Activated CD8-positive, alpha-beta memory T cell treated with anti-CD3 and anti-CD28 coated beads, Interleukin-2, amount 50 U/mL, for 24 hours (primary cell): ENCODE results near the gene ULK3.

Source experiments
- DNase-seq: peaks from one replicate; pipeline ENCODE4 v3.0.0-alpha.2; 2020; ENCODE audit errors: extremely low read depth

The ULK3 gene

DNA sequence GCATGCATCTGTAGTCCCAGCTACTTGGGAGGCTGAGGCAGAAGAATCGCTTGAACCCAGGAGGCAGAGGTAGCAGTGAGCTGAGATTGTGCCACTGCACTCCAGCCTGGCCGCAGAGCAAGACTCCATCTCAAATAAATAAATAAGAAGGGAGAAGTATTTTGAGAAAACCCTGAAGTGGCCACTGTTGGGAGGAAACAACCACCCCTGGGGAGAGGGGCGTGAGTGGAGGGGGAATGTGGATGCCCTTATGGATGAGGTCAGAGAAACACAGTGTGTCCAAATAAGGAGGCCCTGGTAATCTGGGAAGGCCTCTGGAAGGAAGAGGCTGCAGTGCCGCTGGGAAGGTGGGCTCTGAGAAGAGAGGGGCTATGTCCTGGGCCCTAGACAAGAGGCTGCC is 20.7 kb downstream of the ULK3 start:
- DNase-seq: no peak

DNA sequence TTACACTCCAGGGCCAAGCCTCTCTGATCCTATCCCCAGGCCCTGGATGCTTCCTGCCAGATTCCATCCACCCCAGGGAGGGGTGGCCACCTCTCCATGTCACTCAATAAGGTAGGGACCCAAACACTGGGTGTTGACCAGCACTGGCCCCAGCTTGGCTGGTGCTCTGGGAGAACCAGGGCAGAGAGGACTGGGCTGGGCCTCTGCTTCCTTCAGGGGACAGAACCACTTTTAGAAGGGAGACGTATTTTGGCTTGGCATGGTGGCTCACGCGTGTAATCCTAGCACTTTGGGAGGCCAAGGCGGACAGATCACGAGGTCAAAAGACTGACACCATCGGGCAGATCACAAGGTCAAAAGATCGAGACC is 21.2 kb downstream of the ULK3 start:
- DNase-seq: no peak

DNA sequence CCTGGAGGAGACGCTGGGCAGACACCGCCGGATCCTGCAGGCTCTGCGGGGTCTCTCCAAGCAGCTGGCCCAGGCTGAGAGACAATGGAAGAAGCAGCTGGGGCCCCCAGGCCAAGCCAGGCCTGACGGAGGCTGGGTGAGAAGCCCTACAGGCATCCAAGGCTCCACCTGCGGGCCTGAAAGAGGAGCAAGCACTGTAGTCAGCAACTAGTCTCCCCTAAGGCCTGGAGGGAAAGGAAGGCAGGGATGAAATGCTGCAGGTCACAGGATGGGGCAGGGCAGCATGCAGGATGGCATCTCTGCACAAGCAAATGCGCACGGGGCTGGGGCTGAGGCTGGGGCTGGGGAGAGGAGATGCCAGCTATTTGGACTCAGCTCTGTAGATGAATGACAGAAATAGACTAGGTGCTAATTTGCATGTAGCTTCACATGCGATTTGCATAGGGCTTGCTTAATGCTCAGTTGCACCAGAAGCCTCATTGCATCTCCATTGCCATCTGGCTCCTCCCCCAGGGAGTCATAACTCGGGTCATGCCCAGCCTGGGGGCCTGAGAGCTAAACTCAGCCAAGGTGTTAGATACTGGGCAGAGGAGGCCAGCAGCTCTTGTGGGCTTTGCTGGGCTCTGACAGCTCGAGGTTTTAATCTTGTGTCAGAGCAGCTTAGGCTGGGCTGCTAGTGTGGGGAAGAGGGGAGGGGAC is 21.7 kb downstream of the ULK3 start:
- no peak for DNase-seq

DNA sequence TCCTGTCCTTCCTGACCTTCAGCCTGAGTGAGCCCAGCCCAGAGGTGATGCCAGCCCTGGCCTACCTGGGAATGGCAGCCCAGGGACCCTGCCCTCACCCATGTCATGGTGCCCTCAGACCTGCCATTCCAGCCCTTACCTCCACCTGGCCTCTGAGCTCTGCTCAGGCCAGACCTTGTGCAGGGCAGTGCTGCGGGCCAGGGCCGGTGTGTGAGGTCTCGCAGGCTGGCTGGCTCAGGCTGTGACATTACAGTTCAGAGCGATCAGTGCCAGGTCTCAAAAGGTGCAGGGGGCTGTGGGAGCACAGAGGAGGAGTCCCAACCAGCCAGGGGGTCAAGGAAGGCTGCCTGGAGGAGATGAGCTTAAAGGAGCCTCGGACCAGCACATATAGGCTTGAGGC is 22.9 kb downstream of the ULK3 start:
- no peak for DNase-seq

DNA sequence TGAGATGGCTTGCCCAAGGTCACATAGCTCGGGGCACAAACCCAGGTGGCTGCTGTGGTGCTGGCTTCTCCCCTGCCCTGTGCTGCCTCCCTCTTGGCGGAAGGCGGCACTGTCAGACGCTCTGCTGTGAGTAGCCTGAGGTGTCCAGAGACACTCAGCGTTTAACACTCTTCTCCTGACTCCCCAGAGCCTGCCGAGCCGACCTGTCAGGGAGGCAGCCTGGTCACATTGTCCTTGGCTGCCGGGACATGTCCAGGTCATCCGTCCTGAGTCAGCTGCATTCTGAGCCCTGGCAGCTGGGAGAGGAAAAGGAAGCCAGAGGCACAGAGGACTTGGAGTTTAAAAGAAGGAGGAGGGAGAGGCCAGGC is 25.6 kb downstream of the ULK3 start:
- no peak for DNase-seq

DNA sequence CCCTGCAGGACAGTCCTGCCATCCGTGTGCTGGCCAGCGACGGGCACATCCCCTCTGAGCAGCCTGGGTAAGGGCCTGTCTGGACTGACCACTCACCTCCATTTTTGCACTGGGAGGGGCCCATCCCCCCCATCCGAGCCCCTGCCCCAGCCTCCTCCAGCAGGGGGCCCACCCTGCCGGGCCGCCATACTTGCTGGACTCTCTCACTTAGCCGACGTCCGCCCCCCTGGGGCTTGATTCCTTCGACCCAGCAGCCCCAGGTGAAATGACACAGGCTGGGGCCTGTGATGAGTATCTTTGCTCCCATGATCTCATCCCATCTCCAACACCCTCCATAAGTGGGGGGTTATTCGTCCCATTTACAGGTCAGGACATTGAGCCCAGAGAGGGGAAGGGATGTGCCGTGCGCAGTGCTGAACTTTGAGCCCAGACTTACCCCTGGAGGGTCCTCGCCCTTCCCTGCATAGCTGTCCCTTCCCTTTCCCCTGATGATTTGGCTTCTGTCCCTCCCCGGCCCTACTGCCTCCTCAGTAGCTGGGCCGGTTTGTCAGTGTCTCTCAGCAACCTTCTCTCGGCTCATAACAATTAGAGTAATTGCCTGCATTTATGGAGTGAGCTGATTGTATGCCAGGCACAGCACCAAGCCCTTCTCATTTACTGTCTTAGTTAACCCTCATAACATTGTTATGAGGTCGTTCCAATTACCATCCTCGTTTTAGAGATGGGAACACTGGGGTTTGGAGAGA is 26.2 kb downstream of the ULK3 start:
- no peak for DNase-seq

DNA sequence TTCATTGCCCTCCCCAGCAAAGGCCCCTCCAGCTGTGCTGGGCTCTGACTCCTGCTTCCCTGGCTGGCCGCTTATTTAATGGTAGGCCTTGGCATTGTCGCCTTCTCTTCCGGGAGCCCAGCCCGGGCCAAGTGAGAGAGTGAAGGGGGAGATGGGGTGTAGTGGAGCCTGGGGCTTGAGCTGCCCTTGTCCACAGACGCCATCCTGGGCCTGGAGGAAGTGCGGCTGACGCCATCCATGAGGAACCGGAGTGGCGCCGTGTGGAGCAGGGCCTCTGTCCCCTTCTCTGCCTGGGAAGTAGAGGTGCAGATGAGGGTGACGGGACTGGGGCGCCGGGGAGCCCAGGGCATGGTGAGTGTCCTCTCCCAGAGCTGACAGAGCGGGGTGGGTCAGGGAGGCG is 27.0 kb downstream of the ULK3 start:
- no peak for DNase-seq

DNA sequence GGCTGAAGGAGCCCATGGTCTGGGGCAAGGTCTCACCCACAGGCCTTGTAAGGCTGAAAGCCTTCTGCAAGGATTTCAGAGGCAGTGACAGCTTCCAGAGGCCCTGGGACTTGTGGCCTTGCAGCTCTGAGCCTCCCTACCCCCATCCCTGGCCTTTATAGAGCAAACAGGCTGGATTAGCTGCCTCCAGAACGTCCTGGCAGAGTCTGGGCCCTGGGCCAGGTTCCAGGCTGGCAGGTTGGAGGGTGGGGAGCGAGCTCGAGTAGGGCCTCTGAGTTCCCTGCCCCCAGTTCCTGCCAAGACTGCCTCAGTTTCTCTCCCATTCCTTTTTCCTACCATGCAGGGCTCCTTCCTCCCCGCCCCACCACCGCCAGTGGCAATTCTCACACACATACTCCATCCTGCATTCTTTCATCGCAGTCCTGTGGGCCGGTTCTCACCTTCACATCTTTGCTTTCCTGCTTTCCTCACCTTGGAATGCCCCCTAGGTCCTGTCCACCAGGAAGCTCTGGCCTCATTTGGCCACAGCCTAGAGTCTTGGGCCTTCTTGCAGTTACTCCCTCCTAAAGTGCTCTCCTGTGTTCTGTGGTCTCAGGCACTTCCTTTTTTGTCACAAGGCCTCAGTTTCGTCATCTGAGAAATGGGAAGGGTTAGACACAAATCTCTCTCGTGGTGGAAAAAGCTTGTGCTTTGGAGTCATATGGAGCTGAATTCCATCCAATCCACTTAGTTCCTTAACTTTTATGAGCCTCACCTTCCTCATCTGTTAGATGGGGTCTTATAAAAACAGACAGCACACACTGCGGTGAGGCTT is 27.6 kb downstream of the ULK3 start:
- no peak for DNase-seq

DNA sequence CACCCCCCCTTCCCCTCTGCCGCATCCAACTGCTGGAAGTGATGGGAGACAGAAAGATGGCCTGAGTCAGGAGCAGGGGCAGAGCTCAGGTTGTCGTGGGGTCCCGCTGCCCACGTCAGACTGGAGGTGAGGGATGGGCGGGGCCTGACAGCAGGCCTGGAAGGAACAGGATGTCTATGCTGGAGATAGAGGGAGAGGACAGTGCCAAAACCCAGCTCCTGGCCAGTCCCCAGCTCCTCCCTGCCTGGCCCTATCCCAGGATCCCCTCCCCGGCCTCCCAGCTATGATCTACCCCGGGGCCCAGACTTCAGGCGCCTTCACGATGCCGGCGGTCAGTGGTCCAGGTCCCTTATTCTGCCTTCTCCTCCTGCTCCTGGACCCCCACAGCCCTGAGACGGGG is 30.4 kb downstream of the ULK3 start, which contains the start of gene LMAN1L:
Gene LMAN1L, plus strand, starts transcription at position 303 of the 400 bp plus-strand sequence. Its CDS starts 20 bp downstream, at position 323.
- DNase-seq: no peak

DNA sequence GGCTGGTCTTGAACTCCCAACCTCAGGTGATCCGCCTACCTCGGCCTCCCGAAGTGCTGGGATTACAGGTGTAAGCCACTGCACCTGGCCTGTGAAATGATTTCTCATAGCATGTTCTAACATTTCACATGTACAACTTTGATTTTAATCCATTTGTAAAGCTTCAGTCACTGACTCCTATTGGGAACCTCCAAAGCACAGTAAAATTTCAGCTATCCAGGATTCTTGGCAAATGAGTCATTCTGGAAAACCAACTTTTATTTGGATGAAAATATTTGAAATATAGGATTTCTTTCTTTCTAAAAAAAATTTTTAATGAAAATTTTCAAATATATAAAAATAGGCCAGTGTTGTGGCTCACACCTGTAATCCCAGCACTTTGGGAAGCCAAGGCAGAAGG is 33.0 kb downstream of the ULK3 start:
- DNase-seq: no peak

DNA sequence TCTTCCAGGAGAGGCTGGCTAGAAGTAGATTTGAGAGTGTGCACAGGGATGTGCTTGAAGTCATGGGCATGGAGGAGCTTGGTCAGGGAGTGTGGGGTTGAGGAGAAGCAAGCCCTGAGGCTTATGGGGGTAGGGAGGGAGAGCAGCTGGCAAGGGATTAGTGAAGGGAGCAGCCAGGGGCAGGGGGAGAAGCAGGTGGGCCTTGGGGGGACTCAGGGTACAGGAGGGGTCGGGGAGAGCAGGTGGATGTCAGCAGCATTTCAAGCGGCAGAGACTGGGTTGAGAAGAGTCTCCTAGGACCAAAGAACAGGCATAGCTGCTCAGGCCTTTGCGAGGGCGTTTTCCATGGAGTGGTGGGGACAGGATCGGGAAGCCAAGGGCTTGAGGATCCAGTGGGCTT is 33.7 kb downstream of the ULK3 start:
- DNase-seq: no peak

DNA sequence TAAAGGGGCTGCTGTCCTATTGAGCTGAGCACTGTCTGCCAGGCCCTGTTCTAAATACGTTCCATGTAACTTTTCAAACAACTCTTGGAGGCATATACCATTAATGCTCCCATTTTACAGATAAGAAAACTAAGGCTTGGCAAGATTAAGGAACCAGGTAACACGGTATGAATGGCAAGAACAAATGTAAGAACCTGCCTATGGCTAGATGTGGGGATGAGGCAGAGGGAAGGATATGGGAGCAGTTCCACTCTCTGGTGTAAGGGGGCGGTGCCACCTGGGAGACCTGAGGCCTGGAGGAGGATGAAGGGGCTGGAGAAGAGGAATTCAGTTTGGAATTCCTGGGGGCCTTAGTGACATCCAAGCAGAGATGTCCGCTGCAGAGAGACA is 34.1 kb downstream of the ULK3 start:
- DNase-seq: no peak

DNA sequence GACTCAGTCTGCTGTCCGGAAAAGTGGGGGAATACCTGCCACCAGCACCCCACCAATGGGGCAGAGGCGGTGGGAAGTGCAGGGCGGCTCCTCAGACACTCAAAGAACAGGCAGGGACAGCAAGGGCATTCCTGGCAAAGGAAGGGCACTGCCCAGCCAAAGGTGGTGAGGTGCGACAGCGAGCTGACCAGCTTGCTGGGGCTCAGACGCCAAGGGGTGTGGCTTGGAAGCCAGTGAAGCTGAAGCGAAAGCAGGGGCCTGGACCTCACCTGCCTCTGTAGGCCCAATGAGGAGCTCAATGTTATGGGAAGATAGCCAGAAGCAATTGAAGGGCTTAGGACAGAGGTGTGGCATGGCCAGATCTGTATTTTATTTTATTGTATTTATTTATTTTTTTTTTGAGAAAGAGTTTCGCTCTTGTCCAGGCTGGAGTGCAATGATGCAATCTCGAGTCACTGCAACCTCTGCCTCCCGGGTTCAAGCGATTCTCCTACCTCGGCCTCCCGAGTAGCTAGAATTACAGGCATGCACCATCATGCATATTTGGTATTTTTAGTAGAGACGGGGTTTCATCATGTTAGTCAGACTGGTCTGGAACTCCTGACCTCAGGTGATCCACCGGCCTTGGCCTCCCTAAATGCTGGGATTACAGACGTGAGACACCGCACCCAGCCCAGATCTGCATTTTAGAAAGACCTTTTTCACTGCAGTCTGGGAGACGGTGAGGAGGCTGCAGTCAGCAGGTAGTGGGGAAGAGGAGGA is 34.7 kb downstream of the ULK3 start:
- no peak for DNase-seq

DNA sequence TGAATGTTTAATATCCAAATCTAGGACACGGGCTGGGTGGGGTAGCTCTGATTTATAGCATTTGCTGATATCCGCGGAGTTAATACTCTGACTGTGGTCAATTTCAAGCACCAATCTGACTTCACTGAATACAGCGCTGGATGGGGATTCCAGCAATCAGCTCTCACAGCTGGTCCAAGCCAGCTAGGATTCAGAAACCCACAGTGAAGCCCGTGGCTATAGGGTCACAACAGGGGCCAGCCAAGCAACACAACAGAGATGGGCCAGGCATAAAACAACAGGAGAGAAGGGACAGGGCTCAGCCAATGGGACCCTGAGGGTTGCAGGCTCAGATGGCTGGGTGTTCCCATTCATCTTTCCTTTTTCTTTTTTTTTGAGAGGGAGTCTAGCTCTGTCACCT is 35.7 kb downstream of the ULK3 start:
- no peak for DNase-seq

DNA sequence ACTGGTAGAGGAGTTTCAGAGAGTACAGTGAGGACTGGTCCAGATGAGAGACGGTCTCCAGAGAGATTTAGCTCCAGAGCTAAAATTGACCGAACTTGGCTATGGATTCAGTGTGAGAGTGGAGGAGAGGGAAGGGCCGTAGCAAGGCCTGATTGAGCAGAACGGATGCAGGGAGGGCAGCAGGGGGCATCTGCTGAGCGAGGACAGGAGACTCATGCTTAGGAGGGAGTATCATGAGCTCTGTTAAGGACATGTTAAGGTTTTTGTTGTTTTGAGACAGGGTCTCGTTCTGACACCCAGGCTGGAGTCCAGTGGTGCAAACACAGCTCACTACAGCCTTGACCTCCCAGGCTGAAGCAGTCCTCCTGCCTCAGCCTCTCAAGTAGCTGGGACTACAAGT is 38.0 kb downstream of the ULK3 start:
- no peak for DNase-seq

DNA sequence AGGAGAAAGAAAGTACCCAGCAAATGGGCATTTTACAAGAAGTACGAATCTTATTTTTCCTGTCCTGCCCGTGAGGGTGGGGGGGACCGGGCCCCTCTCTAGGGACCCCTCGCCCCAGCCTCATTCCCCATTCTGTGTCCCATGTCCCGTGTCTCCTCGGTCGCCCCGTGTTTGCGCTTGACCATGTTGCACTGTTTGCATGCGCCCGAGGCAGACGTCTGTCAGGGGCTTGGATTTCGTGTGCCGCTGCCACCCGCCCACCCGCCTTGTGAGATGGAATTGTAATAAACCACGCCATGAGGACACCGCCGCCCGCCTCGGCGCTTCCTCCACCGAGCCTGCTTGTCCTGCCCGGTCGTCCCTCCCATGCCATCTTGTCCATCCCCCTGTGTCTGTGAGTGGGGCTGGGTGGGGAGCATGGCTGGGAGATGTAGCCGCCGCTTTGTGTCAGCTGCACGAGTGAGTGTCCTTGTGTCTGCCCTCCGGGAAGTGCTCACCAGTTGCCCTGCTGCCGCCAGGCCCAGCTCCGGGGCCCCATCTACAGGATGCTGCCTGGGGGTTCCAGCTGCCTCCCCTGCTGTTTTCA is 40.0 kb downstream of the ULK3 start:
- no peak for DNase-seq

DNA sequence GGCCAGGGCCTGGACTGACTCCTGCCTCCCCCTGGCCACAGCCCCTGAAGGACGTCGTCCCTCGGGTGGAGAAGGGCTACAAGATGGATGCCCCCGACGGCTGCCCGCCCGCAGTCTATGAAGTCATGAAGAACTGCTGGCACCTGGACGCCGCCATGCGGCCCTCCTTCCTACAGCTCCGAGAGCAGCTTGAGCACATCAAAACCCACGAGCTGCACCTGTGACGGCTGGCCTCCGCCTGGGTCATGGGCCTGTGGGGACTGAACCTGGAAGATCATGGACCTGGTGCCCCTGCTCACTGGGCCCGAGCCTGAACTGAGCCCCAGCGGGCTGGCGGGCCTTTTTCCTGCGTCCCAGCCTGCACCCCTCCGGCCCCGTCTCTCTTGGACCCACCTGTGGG is 40.7 kb downstream of the ULK3 start:
- no peak for DNase-seq

DNA sequence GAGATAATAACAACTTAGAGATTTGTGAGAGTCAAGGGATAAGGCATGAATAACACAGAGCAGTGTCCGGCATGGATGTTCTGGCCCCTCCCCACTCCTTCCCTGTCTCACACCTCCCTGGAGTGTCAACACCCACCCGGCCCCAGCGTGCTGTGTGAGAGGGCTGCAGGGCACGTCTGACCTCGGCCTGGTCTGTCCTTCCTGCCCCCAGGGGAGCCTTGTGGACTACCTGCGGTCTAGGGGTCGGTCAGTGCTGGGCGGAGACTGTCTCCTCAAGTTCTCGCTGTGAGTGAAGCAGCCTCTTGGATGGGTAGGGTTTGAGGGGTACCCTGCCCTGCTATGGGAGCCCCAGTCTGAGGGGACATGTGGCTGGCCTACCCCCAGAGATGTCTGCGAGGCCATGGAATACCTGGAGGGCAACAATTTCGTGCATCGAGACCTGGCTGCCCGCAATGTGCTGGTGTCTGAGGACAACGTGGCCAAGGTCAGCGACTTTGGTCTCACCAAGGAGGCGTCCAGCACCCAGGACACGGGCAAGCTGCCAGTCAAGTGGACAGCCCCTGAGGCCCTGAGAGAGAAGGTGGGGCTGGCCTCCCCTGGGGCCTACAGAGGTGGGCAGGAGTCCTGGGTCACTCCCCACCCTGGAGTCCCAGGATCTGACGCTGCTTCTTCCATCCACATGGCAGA is 41.5 kb downstream of the ULK3 start:
- DNase-seq: no peak

DNA sequence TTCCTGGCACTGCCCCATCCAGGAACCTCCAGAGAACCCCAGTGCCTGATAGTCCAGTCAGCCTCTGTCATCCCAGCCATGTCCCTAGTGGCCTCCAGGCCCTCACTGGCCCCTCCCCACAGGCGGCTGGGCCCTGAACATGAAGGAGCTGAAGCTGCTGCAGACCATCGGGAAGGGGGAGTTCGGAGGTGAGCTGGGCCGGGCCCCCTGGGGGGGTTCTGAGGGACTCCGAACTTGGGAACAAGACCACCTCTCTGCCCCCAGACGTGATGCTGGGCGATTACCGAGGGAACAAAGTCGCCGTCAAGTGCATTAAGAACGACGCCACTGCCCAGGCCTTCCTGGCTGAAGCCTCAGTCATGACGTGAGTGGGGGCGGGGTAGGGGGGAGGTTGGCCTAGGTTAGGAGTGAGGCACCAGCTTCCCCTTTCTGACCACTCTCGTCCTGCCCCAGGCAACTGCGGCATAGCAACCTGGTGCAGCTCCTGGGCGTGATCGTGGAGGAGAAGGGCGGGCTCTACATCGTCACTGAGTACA is 42.3 kb downstream of the ULK3 start:
- no peak for DNase-seq

DNA sequence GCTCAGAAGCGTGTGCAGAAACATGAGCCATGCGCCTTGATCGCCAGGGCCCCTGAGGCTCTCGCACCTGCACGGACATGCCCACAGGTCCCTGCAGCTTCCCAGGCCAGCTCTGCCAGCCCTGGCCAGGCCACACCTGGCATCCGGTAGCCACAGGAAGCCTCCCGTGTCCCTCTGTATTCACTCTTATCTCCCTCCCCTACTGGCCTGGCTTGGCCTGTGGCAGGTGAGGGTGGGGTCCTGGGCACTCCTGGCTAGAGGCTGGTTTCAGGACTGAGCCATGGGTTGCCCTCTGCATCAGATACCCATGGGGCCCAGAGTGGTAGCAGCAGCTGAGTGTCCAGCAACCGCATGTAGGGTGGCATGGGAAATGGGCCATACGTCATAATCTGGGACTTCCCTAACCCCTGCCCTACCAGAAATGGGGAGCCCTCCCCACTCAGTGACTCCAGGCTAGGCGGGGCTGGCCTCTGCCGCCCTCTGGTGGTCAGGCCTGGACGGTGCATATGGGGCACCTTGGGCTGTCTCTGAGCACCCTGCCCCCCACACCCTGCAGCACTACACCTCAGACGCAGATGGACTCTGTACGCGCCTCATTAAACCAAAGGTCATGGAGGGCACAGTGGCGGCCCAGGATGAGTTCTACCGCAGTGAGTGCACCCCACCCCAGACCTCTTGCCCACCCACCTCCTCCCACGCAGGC is 42.9 kb downstream of the ULK3 start:
- no peak for DNase-seq
